CD4-positive, CD25-positive, alpha-beta regulatory T cell (primary cell): ENCODE data around the gene BABAM2. TPM values are rescaled to one million over a fixed set of nuclear protein-coding genes. Genes with fewer than 3 reads are reported as not detected.

Experiments used
- ATAC-seq, 2 donors: fragments of 150-1000 bp; cut with Tn5 transposase; one replicate each; pipeline ENCODE4 v1.10.0; 2021; ENCODE audit warnings: low read depth in 2 of 2, moderate number of reproducible peaks in 2 of 2, moderate library complexity in 1 of 2
- DNase-seq, 3 donors: peaks; one replicate each; pipeline versions ENCODE4 v3.0.0 to v3.0.0-alpha.2; 2012 to 2022; ENCODE audit warnings: mixed read lengths in 1 of 3
- H3K27ac ChIP-seq: one replicate; pipeline ENCODE4 v1.7.0; 2013; ENCODE audit warnings: mild to moderate bottlenecking, low read length; ENCODE audit not compliant: insufficient read depth, poor library complexity, severe bottlenecking
- H3K27me3 ChIP-seq: one replicate; pipeline ENCODE4 v1.7.0; 2013; ENCODE audit warnings: low read length; ENCODE audit not compliant: control insufficient read depth, insufficient read depth
- H3K36me3 ChIP-seq: one replicate; pipeline ENCODE4 v1.7.0; 2013; ENCODE audit warnings: mild to moderate bottlenecking, low read length, moderate library complexity; ENCODE audit not compliant: control insufficient read depth, insufficient read depth
- H3K4me1 ChIP-seq: 2 replicates; pipeline ENCODE4 v1.7.0; 2013; ENCODE audit warnings: mild to moderate bottlenecking, low read length; ENCODE audit not compliant: insufficient read depth, control insufficient read depth, poor library complexity, severe bottlenecking
- H3K4me3 ChIP-seq: one replicate; pipeline ENCODE4 v1.7.0; 2013; ENCODE audit warnings: low read depth, mild to moderate bottlenecking, low read length, moderate library complexity
- H3K9me3 ChIP-seq, 2 experiments: 1 replicate in 1 of 2; 2 replicates in 1 of 2; pipeline ENCODE4 v1.7.0; 2013; ENCODE audit warnings: low read length in 2 of 2, mild to moderate bottlenecking in 1 of 2, moderate library complexity in 1 of 2; ENCODE audit not compliant: control insufficient read depth in 2 of 2
- H3K27ac Mint-ChIP-seq, 3 donors: one replicate each; pipeline ENCODE4 v1.8.0; 2020 to 2022; ENCODE audit warnings: mild to moderate bottlenecking in 3 of 3, mixed read lengths in 3 of 3, moderate library complexity in 2 of 3
- H3K27me3 Mint-ChIP-seq: one replicate; pipeline ENCODE4 v1.8.0; 2022; ENCODE audit warnings: mild to moderate bottlenecking, mixed read lengths
- H3K36me3 Mint-ChIP-seq: one replicate; pipeline ENCODE4 v1.8.0; 2020; ENCODE audit warnings: mixed read lengths
- H3K4me1 Mint-ChIP-seq, 4 donors: one replicate each; pipeline ENCODE4 v1.8.0; 2020 to 2022; ENCODE audit warnings: mixed read lengths in 4 of 4, mild to moderate bottlenecking in 1 of 4
- H3K4me3 Mint-ChIP-seq, 4 donors: one replicate each; pipeline ENCODE4 v1.8.0; 2020 to 2022; ENCODE audit warnings: mild to moderate bottlenecking in 4 of 4, mixed read lengths in 4 of 4, moderate library complexity in 3 of 4
- H3K9me3 Mint-ChIP-seq, 7 donors: one replicate each; pipeline ENCODE4 v1.8.0; 2020 to 2022; ENCODE audit warnings: mixed read lengths in 7 of 7, mild to moderate bottlenecking in 3 of 7, moderate library complexity in 2 of 7
- polyA plus RNA-seq, 4 donors: library from polyadenylated mRNA; unstranded; fragments of 300-500 nt; fragmentation: Illumina TruSeq; gene quantifications; one replicate each; pipeline ENCODE4 v1.2.3, GENCODE V29; 2021
- total RNA-seq: library from RNA; stranded (reverse); gene quantifications from one replicate; pipeline ENCODE4 v1.2.3, GENCODE V29; 2022

The BABAM2 gene
- total and polyA plus RNA-seq, 5 donors from 2014 or later: 42.9 to 70.0 (median 58.5) TPM

- no peaks in the 10 kb centered on the region for H3K9me3 ChIP-seq
- no peaks in the 10 kb centered on the region for H3K27me3 ChIP-seq
- peak overlapping the region in 2 of 3 donors; percentile 11 to 88 for H3K27ac Mint-ChIP-seq
- peaks cover 0 to 21% (median 4%) of the 10 kb centered on the region in 4 donors for H3K4me1 Mint-ChIP-seq
- H3K4me3 Mint-ChIP-seq: no peak overlapping the region
- no peak for DNase-seq
- peaks cover 12% of the 10 kb centered on the region for H3K36me3 Mint-ChIP-seq
- no peaks in the 10 kb centered on the region for H3K27me3 Mint-ChIP-seq
- H3K4me1 ChIP-seq: no peaks in the 10 kb centered on the region
- no peak overlapping the region for H3K4me3 ChIP-seq
- H3K9me3 Mint-ChIP-seq: no peaks in the 10 kb centered on the region
- H3K27ac ChIP-seq: no peak overlapping the region
- H3K36me3 ChIP-seq: no peaks in the 10 kb centered on the region
- no peak for ATAC-seq
These were observed 334.3 kb downstream of the BABAM2 start for GRCh38 chr2:28224648-28225472.

GRCh38 chr2:28225473-28226080, 335.0 kb downstream of the BABAM2 start:
- Mint-ChIP-seq H3K4me1 (peaks cover 0 to 21% (median 3%) of the 10 kb centered on the region in 4 donors), H3K27ac (peak overlapping the region in 1 of 3 donors; percentile 11)

GRCh38 chr2:28226558-28226957, 336.0 kb downstream of the BABAM2 start:
- DNase-seq (no peak), ATAC-seq (no peak)
- no peaks in the 10 kb centered on the region for H3K27me3 ChIP-seq
- Mint-ChIP-seq H3K4me1 (peaks cover 0 to 21% (median 5%) of the 10 kb centered on the region in 4 donors), H3K36me3 (peaks cover 11% of the 10 kb centered on the region), H3K27me3 (no peaks in the 10 kb centered on the region), H3K27ac (no peak overlapping the region), H3K4me3 (no peak overlapping the region), H3K9me3 (no peaks in the 10 kb centered on the region)
- no peaks in the 10 kb centered on the region for H3K36me3 ChIP-seq
- no peaks in the 10 kb centered on the region for H3K4me1 ChIP-seq
- H3K4me3 ChIP-seq: no peak overlapping the region
- no peaks in the 10 kb centered on the region for H3K9me3 ChIP-seq
- no peak overlapping the region for H3K27ac ChIP-seq

More at GRCh38 chr2:28225473-28226080, 335.0 kb downstream of the BABAM2 start:
- H3K4me3 Mint-ChIP-seq: no peak overlapping the region
- H3K4me1 ChIP-seq: no peaks in the 10 kb centered on the region
- no peaks in the 10 kb centered on the region for H3K9me3 ChIP-seq
- no peaks in the 10 kb centered on the region for H3K27me3 ChIP-seq
- H3K27me3 Mint-ChIP-seq: no peaks in the 10 kb centered on the region
- ATAC-seq: no peak
- no peaks in the 10 kb centered on the region for H3K9me3 Mint-ChIP-seq
- peaks cover 11% of the 10 kb centered on the region for H3K36me3 Mint-ChIP-seq
- DNase-seq: no peak
- H3K27ac ChIP-seq: no peak overlapping the region
- no peaks in the 10 kb centered on the region for H3K36me3 ChIP-seq
- H3K4me3 ChIP-seq: no peak overlapping the region

GRCh38 chr2:28227498-28227897, 337.0 kb downstream of the BABAM2 start:
- peaks cover 0 to 21% (median 5%) of the 10 kb centered on the region in 4 donors for H3K4me1 Mint-ChIP-seq
- H3K27me3 Mint-ChIP-seq: no peaks in the 10 kb centered on the region
- no peaks in the 10 kb centered on the region for H3K36me3 ChIP-seq
- no peak overlapping the region for H3K27ac Mint-ChIP-seq
- H3K4me1 ChIP-seq: no peaks in the 10 kb centered on the region
- H3K4me3 ChIP-seq: no peak overlapping the region
- no peak overlapping the region for H3K27ac ChIP-seq
- no peaks in the 10 kb centered on the region for H3K27me3 ChIP-seq
- H3K9me3 ChIP-seq: no peaks in the 10 kb centered on the region
- H3K4me3 Mint-ChIP-seq: peak overlapping the region in 1 of 4 donors; percentile 49
- H3K9me3 Mint-ChIP-seq: no peaks in the 10 kb centered on the region
- no peak for ATAC-seq
- H3K36me3 Mint-ChIP-seq: peaks cover 11% of the 10 kb centered on the region
- no peak for DNase-seq

DNA sequence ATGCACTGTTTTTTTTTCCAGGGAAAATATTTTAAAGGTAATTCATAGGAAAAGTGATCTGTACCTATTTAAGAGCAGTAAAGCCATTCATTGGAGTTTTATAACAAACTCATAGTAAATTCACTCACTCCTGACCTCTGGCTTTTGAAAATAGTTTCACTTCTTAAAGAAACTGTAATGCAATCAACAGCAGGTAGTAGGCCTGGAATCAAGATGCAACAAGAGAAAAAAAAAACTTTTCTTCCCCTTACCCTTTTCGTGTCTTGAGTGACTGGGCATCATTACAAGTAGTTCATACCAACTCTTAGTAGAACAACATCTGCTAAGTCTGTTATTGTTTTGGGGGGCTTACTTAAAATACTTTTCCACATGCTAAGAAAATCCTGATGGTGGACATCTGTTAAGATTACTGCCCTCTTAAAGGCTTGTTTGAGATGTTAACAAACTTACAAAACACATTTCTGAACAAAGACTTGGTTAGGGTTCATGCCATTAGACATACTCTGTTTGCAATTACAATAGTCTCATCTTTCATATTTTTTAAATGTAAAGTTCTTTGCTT, 338.0 kb downstream of the BABAM2 start:
- Histone ChIP-seq H3K36me3 (no peaks in the 10 kb centered on the region), H3K9me3 (no peaks in the 10 kb centered on the region), H3K27me3 (no peaks in the 10 kb centered on the region), H3K27ac (no peak overlapping the region), H3K4me1 (no peaks in the 10 kb centered on the region), H3K4me3 (no peak overlapping the region)
- Mint-ChIP-seq H3K9me3 (no peaks in the 10 kb centered on the region), H3K4me1 (peaks cover 0 to 21% (median 4%) of the 10 kb centered on the region in 4 donors), H3K4me3 (no peak overlapping the region), H3K27me3 (no peaks in the 10 kb centered on the region), H3K36me3 (peaks cover 9% of the 10 kb centered on the region), H3K27ac (no peak overlapping the region)
- peak in 1 of 3 donors; percentile 18 for DNase-seq
- ATAC-seq: no peak

- no peak overlapping the region for H3K4me3 ChIP-seq
- no peak overlapping the region for H3K27ac ChIP-seq
- H3K4me3 Mint-ChIP-seq: no peak overlapping the region
- no peaks in the 10 kb centered on the region for H3K27me3 ChIP-seq
- ATAC-seq (no peak), DNase-seq (no peak)
- no peaks in the 10 kb centered on the region for H3K9me3 Mint-ChIP-seq
- no peaks in the 10 kb centered on the region for H3K4me1 ChIP-seq
- H3K4me1 Mint-ChIP-seq: peaks cover 0 to 15% (median 7%) of the 10 kb centered on the region in 4 donors
- peaks cover 10% of the 10 kb centered on the region for H3K36me3 Mint-ChIP-seq
- no peak overlapping the region for H3K27ac Mint-ChIP-seq
- H3K36me3 ChIP-seq: no peaks in the 10 kb centered on the region
- no peaks in the 10 kb centered on the region for H3K9me3 ChIP-seq
- no peaks in the 10 kb centered on the region for H3K27me3 Mint-ChIP-seq
These were observed 340.6 kb downstream of the BABAM2 start for GRCh38 chr2:28231110-28231631.

DNA sequence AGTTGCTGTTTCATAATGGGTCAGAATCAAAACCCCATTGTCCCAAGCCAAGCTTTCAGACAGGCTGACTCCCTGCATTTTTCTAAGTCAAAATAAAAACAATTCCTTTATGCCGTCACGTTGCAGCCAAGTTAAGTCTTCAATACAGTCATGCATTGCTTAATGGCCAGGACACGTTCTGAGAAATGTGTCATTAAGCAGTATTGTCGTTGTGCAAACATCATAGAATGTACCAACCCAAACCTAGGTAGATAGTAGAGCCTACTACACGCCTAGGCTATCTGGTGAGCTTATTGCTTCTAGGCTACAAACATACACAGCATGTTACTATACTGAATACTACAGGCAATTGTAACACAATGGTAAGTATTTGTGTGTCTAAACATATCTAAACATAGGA, 341.8 kb downstream of the BABAM2 start:
- DNase-seq: no peak
- H3K27me3 Mint-ChIP-seq: no peaks in the 10 kb centered on the region

More for the DNA sequence above, 341.8 kb downstream of the BABAM2 start:
- Mint-ChIP-seq H3K27ac (no peak overlapping the region), H3K36me3 (peaks cover 7% of the 10 kb centered on the region), H3K4me3 (no peak overlapping the region), H3K4me1 (peaks cover 0 to 9% (median 6%) of the 10 kb centered on the region in 4 donors), H3K9me3 (no peaks in the 10 kb centered on the region)
- ATAC-seq: no peak
- H3K27me3 ChIP-seq: no peaks in the 10 kb centered on the region
- no peak overlapping the region for H3K4me3 ChIP-seq
- H3K9me3 ChIP-seq: no peaks in the 10 kb centered on the region
- no peaks in the 10 kb centered on the region for H3K4me1 ChIP-seq
- H3K27ac ChIP-seq: no peak overlapping the region
- peaks cover 4% of the 10 kb centered on the region for H3K36me3 ChIP-seq
